GM20431 (cell line): ENCODE results near the gene MEI4.
"Not testable (repeated sequence)": the region's sequence is repeated elsewhere in the genome, so short reads cannot be mapped to it uniquely, and the experiment has no call there.

ENCODE experiments used
- in situ Hi-C: fragments of 300-500 bp; cut with MseI, MboI; formaldehyde crosslinking; loops from one replicate; pipeline ENCODE4 v1.15.0; 2020; ENCODE audit warnings: low sequenced_read_pairs; ENCODE audit not compliant: unreplicated experiment

Gene MEI4

GRCh38 chr6:77796824-77797809 is 144.3 kb downstream of the MEI4 start:
- in situ Hi-C loops: no loop called here

GRCh38 chr6:77812304-77812703 is 159.5 kb downstream of the MEI4 start:
- in situ Hi-C loops: no loop called here

GRCh38 chr6:77813090-77813489 is 160.3 kb downstream of the MEI4 start:
- in situ Hi-C loops: no loop called here

- in situ Hi-C loops: no loop called here
Observed at GRCh38 chr6:77814119-77814518, 161.3 kb downstream of the MEI4 start.

- in situ Hi-C loops: no loop called here
Observed at GRCh38 chr6:77815531-77815930, 162.7 kb downstream of the MEI4 start.

- in situ Hi-C loops: no loop called here
Observed at GRCh38 chr6:77816766-77817270, 164.0 kb downstream of the MEI4 start.

- in situ Hi-C loops: no loop called here
Observed at GRCh38 chr6:77822265-77822664, 169.4 kb downstream of the MEI4 start.

GRCh38 chr6:77825204-77825603 is 172.4 kb downstream of the MEI4 start:
- in situ Hi-C loops: no loop called here

GRCh38 chr6:77829736-77830135 is 176.9 kb downstream of the MEI4 start:
- in situ Hi-C loops: no loop called here

- in situ Hi-C loops: not testable (repeated sequence)
Observed at GRCh38 chr6:77833749-77834148, 180.9 kb downstream of the MEI4 start.

GRCh38 chr6:77834591-77834996 is 181.8 kb downstream of the MEI4 start:
- in situ Hi-C loops: no loop called here

GRCh38 chr6:77837034-77837784 is 184.4 kb downstream of the MEI4 start:
- in situ Hi-C loops: no loop called here

GRCh38 chr6:77839292-77839691 is 186.5 kb downstream of the MEI4 start:
- in situ Hi-C loops: no loop called here

- in situ Hi-C loops: no loop called here
Observed at GRCh38 chr6:77844822-77845221, 192.0 kb downstream of the MEI4 start.

GRCh38 chr6:77853401-77853800 is 200.6 kb downstream of the MEI4 start:
- in situ Hi-C loops: no loop called here

- in situ Hi-C loops: no loop called here
Observed at GRCh38 chr6:77856391-77856790, 203.6 kb downstream of the MEI4 start.

- in situ Hi-C loops: no loop called here
Observed at GRCh38 chr6:77857421-77857820, 204.6 kb downstream of the MEI4 start.

GRCh38 chr6:77876300-77876699 is 223.5 kb downstream of the MEI4 start:
- in situ Hi-C loops: no loop called here

- in situ Hi-C loops: no loop called here
Observed at GRCh38 chr6:77879527-77879926, 226.7 kb downstream of the MEI4 start.

- in situ Hi-C loops: no loop called here
Observed at GRCh38 chr6:77880501-77880900, 227.7 kb downstream of the MEI4 start.

- in situ Hi-C loops: no loop called here
Observed at GRCh38 chr6:77883851-77884250, 231.0 kb downstream of the MEI4 start.
